ENCODE data around the gene SMO. TPM values are rescaled to one million over a fixed set of nuclear protein-coding genes. Genes with fewer than 3 reads are reported as not detected.

SMO gene
- total and polyA plus RNA-seq, 8 donors = 2.6 to 13.4 (median 4.3) TPM

GRCh38 chr7:129208667-129209066 is 20.2 kb downstream of the SMO start:
- H3K4me1 ChIP-seq = no peaks in the 10 kb centered on the region
- H3K36me3 ChIP-seq = no peaks in the 10 kb centered on the region
- ATAC-seq (no peak), DNase-seq (no peak), FAIRE-seq (no peak)
- no peak overlapping the region for H3K27ac ChIP-seq
- TF ChIP-seq CTCF (IDR thresholded peaks at IDR 0.05) = no peak
- intact Hi-C loops (cut with DNase I) = loop anchor here in 2 of 3 donors (5.0 to 10.0 kb wide), 3 partner anchors 36 to 304 kb away; no protein-coding TSS in a partner anchor
- no peaks in the 10 kb centered on the region for H3K9me3 ChIP-seq
- WGBS, 2 donors = 79 to 81% methylated on average over 9 of the region's 9 CpGs
- no peak overlapping the region for H3K4me3 ChIP-seq
- no peaks in the 10 kb centered on the region for H3K27me3 ChIP-seq

- no peak overlapping the region for H3K4me3 ChIP-seq
- no peaks in the 10 kb centered on the region for H3K27me3 ChIP-seq
- no peaks in the 10 kb centered on the region for H3K36me3 ChIP-seq
- no peaks in the 10 kb centered on the region for H3K4me1 ChIP-seq
- WGBS, 2 donors = 84 to 89% methylated on average over 15 of the region's 15 CpGs
- ATAC-seq = no peak
- TF ChIP-seq CTCF (IDR thresholded peaks at IDR 0.05) = no peak
- intact Hi-C loops (cut with DNase I) = loop anchor here in 2 of 3 donors (5.0 to 10.0 kb wide), 3 partner anchors 37 to 304 kb away; no protein-coding TSS in a partner anchor
- no peak for FAIRE-seq
- H3K27ac ChIP-seq = no peak overlapping the region
- no peaks in the 10 kb centered on the region for H3K9me3 ChIP-seq
- no peak for DNase-seq
Observed at GRCh38 chr7:129209067-129209926, 20.9 kb downstream of the SMO start.

- 52 to 55% methylated on average over 16 of the region's 16 CpGs for WGBS, 2 donors
- H3K27ac ChIP-seq = no peak overlapping the region
- no peaks in the 10 kb centered on the region for H3K36me3 ChIP-seq
- DNase-seq = peak; percentile 65 to 95 (median 87)
- no peak for FAIRE-seq
- H3K9me3 ChIP-seq = no peaks in the 10 kb centered on the region
- intact Hi-C loops (cut with DNase I) = loop anchor here in 1 of 3 donors (10.0 kb wide), 1 partner anchor 64 kb away; no protein-coding TSS in a partner anchor
- H3K4me1 ChIP-seq = no peaks in the 10 kb centered on the region
- no peaks in the 10 kb centered on the region for H3K27me3 ChIP-seq
- peak; percentile 87 to 97 (median 94) for ATAC-seq
- H3K4me3 ChIP-seq = no peak overlapping the region
- peak; percentile 77 to 94 (median 86) for TF ChIP-seq CTCF (IDR thresholded peaks at IDR 0.05)
Observed at GRCh38 chr7:129210256-129210988, 22.0 kb downstream of the SMO start.

GRCh38 chr7:129210989-129211312 is 22.5 kb downstream of the SMO start:
- H3K27ac ChIP-seq = no peak overlapping the region
- no peaks in the 10 kb centered on the region for H3K36me3 ChIP-seq
- intact Hi-C loops (cut with DNase I) = loop anchor here in 1 of 3 donors (10.0 kb wide), 1 partner anchor 64 kb away; no protein-coding TSS in a partner anchor
- TF ChIP-seq CTCF (IDR thresholded peaks at IDR 0.05) = no peak
- H3K4me3 ChIP-seq = no peak overlapping the region
- no peaks in the 10 kb centered on the region for H3K9me3 ChIP-seq
- FAIRE-seq (no peak), DNase-seq (peak in 1 of 6 donors; percentile 69), ATAC-seq (peak in 2 of 4 donors; percentile 5)
- 82 to 94% methylated on average over 14 of the region's 14 CpGs for WGBS, 2 donors
- H3K27me3 ChIP-seq = no peaks in the 10 kb centered on the region
- no peaks in the 10 kb centered on the region for H3K4me1 ChIP-seq

Measured in pancreas (tissue), 10 donors.